ENCODE measurements around the gene DPP3.

The DPP3 gene

DNA sequence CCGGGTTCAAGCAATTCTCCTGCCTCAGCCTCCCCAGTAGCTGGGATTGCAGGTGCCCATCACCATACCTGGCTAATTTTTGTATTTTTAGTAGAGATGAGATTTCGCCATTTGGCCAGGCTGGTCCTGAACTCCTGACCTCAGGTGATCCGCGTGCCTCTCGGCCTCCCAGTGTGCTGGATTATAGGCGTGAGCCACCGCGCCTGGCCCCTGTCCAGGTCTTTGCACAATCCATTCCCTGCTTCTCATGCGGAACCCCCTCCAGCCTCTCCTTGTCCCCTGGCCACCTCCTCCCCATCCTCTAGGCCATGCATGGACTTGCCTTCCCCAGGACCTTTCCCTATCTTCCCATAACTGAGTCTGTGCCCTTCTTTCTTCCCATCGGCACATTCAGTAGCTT lies 8.7 kb downstream of the DPP3 start:
- no peak for DNase-seq

DNA sequence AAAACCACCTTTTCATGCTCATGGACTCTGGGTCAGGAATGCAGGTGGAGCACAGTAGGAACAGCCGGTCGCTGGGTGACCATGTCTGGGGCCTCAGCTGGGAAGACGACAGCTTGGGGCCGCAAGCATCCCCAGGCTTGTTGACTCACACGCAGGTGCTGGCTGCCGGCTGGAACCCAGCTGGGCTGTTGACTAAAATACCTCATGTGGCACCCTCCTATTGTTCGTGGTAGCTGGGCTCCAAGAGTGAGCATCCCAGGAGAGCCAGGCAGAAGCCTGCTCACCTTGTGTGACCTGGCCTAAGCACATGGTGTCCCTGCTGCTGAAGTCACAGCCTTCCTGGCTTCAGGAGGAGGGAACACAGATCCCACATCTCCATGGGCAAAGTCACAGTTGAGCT lies 9.4 kb downstream of the DPP3 start:
- DNase-seq: no peak

GRCh38 chr11:66491315-66491935 lies 11.2 kb downstream of the DPP3 start:
- DNase-seq: no peak

GRCh38 chr11:66492161-66492865 lies 12.1 kb downstream of the DPP3 start:
- no peak for DNase-seq

DNA sequence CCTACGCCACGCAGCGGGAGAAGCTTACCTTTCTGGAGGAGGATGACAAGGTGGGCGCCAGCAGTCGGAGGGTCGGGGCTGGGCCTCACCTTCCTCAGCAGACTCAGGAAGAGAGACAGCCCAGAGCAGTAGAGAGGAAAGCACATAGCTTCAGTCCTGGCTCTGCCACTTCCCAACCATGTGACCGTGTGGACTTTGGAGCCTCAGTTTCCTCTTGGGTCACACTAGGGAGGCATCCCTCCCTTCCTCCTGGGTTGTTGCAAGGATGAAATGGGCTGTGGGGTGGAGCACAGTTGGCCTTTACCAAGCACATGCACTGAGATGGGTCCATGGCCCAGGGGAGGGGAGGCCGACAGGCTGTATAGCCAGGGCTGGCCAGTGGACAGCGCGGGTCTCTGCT lies 12.9 kb downstream of the DPP3 start:
- DNase-seq: no peak

DNA sequence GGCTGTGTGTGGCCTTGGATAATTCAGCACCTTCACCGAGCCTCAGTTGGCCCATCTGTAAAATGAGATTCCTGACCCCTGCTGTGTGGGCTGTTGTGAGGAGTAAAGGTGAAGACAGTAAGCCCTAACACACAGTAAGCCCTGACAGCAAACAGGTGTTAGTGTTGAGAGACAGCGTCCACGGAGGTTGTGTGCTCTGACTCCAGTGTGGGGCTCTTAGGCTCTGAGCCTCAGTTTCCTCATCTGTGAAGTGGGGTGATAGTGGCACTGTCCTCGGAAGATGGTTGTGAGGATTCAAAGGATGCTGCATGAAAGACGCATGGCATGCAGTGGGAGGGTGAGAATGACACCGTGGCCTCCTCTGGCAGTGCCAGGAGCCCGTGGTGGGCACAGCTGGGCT lies 14.2 kb downstream of the DPP3 start:
- DNase-seq: no peak

- DNase-seq: no peak
These were observed 14.7 kb downstream of the DPP3 start for GRCh38 chr11:66494935-66495334.

DNA sequence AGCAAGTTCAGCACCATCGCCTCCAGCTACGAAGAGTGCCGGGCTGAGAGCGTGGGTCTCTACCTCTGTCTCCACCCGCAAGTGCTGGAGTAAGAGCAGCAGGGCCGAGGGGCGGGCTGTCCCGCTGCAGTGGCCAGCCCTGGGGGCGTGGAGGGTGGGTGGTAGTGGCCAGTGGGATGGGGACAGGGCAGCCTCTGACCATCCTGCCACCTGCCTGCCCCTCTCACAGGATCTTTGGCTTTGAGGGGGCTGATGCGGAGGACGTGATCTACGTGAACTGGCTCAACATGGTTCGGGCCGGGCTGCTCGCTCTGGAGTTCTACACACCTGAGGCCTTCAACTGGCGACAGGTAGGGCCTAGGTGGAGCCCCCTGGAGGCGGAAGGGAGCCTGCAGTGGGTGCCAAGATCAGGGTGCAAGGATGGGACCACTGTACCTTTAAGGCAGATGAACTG lies 15.2 kb downstream of the DPP3 start:
- DNase-seq: no peak

DNA sequence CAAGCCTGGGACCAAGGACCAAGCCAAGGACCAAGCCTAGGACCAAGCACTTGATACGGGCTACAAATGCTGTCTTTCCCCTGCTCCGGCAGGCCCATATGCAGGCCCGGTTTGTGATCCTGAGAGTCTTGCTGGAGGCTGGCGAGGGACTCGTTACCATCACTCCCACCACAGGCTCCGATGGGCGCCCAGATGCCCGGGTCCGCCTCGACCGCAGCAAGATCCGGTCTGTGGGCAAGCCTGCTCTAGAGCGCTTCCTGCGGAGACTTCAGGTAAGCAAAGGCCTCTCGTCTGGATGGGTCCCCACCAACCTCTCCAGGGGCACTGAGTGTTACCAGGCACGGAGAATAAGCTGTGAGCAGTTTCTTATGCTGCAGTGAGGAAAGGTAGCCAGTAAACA lies 17.0 kb downstream of the DPP3 start:
- no peak for DNase-seq

DNA sequence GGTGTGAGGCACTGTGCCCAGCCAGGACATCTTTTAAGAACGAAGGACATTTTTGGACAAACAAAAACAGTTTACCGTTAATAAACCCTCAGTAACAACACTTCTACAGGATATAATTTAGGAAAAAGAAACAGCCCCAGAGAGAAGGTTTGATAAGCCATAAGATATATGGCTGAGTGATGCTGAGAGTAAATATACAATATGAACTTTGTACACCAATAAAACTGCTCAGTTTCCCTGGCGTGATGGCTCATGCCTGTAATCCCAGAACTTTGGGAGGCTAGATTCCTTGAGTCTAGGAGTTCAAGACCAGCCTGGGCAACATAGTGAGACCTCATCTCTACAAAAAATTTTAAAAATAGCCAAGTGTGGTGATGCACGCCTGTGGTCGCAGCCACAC lies 18.3 kb downstream of the DPP3 start:
- DNase-seq: no peak

GRCh38 chr11:66505276-66505816 lies 25.1 kb downstream of the DPP3 start:
- DNase-seq: no peak

DNA sequence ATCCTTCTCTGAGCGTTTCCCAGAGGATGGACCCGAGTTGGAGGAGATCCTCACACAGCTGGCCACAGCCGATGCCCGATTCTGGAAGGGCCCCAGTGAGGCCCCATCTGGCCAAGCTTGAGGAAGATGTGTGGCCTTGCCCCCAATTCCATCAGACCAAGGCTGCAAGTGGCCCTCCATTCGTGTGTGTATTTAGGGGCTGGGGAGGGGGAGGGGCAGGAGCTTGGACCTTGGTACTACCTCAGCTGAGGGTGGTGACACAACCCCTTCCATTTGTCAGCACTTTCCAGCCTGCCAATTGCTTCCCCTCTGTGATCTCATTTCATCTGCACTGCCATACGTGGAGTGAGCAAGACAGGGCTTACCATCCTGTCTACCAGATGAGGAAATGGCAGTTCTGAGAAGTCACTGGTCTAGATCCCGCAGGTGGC lies 28.9 kb downstream of the DPP3 start:
- no peak for DNase-seq

- DNase-seq: peak; percentile 57
These were observed 30.2 kb downstream of the DPP3 start, which contains the start of gene BBS1 for GRCh38 chr11:66510271-66510989. Gene BBS1 (plus strand): TSS chr11:66510635. CDS start chr11:66510660, 25 bp downstream.

DNA sequence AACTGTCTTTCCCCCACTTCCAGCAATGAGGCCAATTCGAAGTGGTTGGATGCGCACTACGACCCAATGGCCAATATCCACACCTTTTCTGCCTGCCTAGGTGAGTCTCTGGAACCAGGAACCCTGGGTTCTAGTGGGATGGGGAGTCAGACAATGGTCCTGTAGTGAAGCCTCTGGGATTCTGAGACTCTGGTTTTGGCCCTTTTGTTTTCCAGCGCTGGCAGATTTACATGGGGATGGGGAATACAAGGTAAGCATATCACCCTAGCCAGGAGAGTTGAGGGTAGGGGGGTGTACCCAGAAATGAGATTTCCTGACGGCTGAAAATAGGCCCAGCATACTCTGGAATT lies 30.7 kb downstream of the DPP3 start:
- DNase-seq: no peak

GRCh38 chr11:66523611-66524010 lies 43.4 kb downstream of the DPP3 start:
- DNase-seq: no peak

- DNase-seq: no peak
These were observed 44.2 kb downstream of the DPP3 start for GRCh38 chr11:66524304-66525040.

DNA sequence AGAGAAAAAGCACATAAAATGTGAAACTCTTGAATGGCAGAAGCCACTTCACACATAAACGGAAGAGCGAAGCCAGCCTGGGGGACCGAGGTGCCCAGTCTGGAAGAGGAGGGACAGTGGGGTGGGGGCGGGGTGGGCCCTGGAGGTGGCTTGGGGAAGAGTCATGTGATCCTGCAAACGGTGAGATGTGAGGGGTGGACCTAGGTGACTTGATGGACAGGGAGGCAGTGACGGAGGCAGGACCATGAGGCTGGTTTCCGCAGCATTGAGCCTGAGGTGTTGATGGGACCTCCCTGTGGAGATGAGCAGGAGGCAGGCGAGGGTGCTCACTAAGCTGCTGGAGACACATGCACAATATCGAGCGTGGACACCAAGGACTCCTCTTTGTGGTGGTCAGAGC lies 48.8 kb downstream of the DPP3 start:
- no peak for DNase-seq

DNA sequence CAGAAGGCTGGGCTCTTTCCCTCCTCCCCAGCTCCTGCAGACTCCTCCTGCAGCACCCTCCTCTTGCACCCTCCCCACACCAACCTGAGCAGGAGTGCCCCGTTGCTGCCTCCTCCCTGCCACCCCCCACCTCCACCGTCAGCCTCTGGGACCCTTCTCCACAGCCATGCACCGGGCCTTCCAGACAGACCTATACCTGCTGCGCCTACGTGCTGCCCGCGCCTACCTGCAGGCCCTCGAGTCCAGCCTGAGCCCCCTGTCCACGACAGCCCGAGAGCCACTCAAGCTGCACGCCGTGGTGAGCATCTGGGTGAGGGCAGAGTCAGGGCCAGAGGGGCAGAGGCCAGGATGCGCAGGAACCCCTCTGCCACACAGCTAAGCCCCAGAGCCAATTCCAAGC lies 49.4 kb downstream of the DPP3 start:
- DNase-seq: no peak

GRCh38 chr11:66530927-66531709 lies 50.9 kb downstream of the DPP3 start:
- DNase-seq: no peak

DNA sequence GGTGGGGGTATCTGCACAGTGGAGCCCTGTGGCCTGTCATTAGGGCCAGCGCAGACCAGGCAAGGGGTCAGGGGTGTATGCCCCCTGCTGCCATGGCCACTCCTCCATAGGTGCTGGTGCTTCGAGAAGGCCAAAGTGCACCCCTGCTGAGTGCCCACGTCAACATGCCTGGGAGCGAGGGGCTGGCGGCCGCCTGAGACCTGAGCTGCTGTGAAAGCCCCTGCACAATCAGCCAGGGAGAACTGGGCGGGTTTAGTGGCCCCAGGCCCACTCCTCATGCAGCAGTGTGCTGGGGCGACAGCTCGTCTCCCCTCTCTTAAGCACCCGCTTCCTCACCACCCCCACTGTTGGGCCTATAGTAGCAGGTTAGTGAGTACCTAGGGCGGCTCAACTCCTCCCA lies 51.6 kb downstream of the DPP3 start:
- DNase-seq: no peak

DNA sequence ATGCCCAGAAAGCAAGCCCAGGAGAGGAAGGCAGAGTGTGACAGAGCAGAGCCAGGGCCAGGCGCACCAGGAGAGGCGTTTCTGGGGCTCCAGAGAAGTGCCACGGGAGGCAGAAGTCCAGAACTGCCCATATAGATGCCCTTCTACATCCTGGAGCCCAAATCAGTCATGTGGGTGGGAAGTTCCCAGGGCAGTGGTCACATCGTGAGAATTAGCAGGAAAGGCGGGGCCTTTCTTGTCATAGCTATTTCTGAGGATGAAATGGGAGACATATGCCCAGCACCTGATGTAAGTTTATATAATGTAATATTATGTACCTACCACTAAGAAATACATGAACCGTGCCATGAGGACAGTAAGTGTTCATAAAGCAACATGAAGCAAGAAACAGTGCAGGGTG lies 52.5 kb downstream of the DPP3 start:
- DNase-seq: no peak

DNA sequence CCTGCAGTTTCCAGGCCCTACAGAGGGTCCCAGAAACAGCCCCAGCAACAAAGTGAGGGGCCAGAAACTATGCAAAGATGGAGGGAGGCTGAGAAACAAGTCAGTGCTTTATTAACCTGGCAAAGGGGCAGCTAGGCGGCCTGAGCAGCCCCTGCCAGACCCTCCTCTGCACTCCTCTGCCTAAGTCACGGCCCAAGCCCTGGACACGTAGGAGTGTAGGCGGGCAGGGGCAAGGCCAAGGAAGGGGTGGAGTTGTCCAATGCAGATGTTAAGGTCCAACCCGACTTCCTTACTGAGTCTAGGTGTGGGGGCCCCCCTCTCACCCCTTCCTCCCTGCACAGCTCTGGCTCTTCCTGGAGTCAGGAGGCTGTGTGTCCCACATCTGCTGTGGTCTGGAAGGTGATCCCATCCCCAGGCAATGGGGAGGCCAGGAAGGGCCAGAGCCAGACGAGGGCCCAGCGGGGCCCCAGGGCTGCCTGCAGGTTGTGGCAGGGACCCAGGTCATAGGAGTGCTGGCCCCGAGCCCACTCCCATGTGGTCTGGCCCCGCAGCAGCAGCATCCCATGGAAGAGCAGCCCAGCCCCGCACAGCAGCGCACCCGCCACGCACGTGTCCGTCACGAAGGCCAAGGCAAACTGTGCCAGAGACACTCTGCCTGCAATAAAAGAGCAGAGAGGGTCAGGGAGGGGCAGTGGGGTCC lies 59.1 kb downstream of the DPP3 start:
- no peak for DNase-seq

Measured in NK-92 treated with Interleukin-12 subunit alpha and Interleukin-12 subunit beta, amount 100 ng/mL, for 24 hours (cell line).